IMR-90 (cell line): Measurements from ENCODE around the gene NMB. TPM values are rescaled to one million over a fixed set of nuclear protein-coding genes. Genes with fewer than 3 reads are reported as not detected.
"Not testable (repeated sequence)": the region's sequence is repeated elsewhere in the genome, so short reads cannot be mapped to it uniquely, and the experiment has no call there.

ENCODE experiments used
- ATAC-seq: fragments of 200-7000 bp; cut with Tn5 transposase; 2 replicates; pipeline ENCODE4 v1.9.1; 2020; ENCODE audit warnings: low read depth, mild to moderate bottlenecking, moderate library complexity
- BruUV-seq: library from RNA; stranded (reverse); fragments of 400-500 nt; replicated peaks from 2 replicates; lab custom pipeline; 2021; lab: Mats Ljungman, UMichigan
- CTCF ChIA-PET: fragments of 300-600 bp; formaldehyde crosslinking; extraction: SDS; loops from one replicate; lab custom pipeline; 2021; ENCODE audit warnings: antibody characterized with exemption; lab: Yijun Ruan, JAX
- POLR2A ChIA-PET: fragments of 300-600 bp; sonication (Branson Sonifier 250); formaldehyde crosslinking; loops from one replicate; lab custom pipeline; 2022; ENCODE audit warnings: antibody characterized with exemption; ENCODE audit not compliant: unreplicated experiment; lab: Charles Lee
- DNase-seq: peaks from one replicate; pipeline ENCODE4 v3.0.0; 2013
- H2AFZ ChIP-seq: replicated peaks from 2 replicates; pipeline ENCODE3; 2013; ENCODE audit warnings: low read length, mild to moderate bottlenecking; ENCODE audit not compliant: poor library complexity
- H2AK5ac ChIP-seq: 2 replicates; pipeline ENCODE4 v1.6.1; 2013; ENCODE audit warnings: low read depth, low read length, inconsistent platforms
- H2AK9ac ChIP-seq: replicated peaks from 2 replicates; pipeline ENCODE3; 2013; ENCODE audit warnings: mild to moderate bottlenecking, low read depth, low read length, moderate library complexity; ENCODE audit not compliant: poor library complexity
- H2BK120ac ChIP-seq: 2 replicates; pipeline ENCODE4 v1.6.1; 2013; ENCODE audit warnings: low read depth, low read length, inconsistent platforms
- H2BK15ac ChIP-seq: 3 replicates; pipeline ENCODE4 v1.6.1; 2013; ENCODE audit warnings: low read depth, low read length, inconsistent platforms
- H2BK20ac ChIP-seq: 2 replicates; pipeline ENCODE4 v1.6.1; 2013; ENCODE audit warnings: low read depth, mild to moderate bottlenecking, inconsistent platforms, low read length, moderate library complexity
- H2BK5ac ChIP-seq: 2 replicates; pipeline ENCODE4 v1.6.1; 2013; ENCODE audit warnings: mild to moderate bottlenecking, low read depth, low read length, inconsistent platforms; ENCODE audit not compliant: poor library complexity, severe bottlenecking
- H3K14ac ChIP-seq: replicated peaks from 2 replicates; pipeline ENCODE4 v1.6.1; 2013; ENCODE audit warnings: low read depth, low read length, inconsistent platforms
- H3K18ac ChIP-seq: 2 replicates; pipeline ENCODE4 v1.6.1; 2013; ENCODE audit warnings: low read depth, low read length, control low read depth
- H3K23ac ChIP-seq: 2 replicates; pipeline ENCODE4 v1.6.1; 2013; ENCODE audit warnings: low read depth, low read length, inconsistent platforms
- H3K27ac ChIP-seq: 2 replicates; pipeline ENCODE4 v1.5.1; 2013; ENCODE audit warnings: mild to moderate bottlenecking, control low read depth, low read length; ENCODE audit not compliant: insufficient read depth
- H3K27me3 ChIP-seq: 2 replicates; pipeline ENCODE4 v1.6.1; 2013; ENCODE audit warnings: low read length; ENCODE audit not compliant: control insufficient read depth, insufficient read depth
- H3K36me3 ChIP-seq: 2 replicates; pipeline ENCODE4 v1.6.1; 2013; ENCODE audit warnings: low read length, mixed read lengths; ENCODE audit not compliant: control insufficient read depth, insufficient read depth
- H3K4ac ChIP-seq: 2 replicates; pipeline ENCODE4 v1.6.1; 2013; ENCODE audit warnings: low read depth, low read length, inconsistent platforms
- H3K4me1 ChIP-seq: 2 replicates; pipeline ENCODE4 v1.6.1; 2013; ENCODE audit warnings: low read length, mixed read lengths; ENCODE audit not compliant: control insufficient read depth, insufficient read depth
- H3K4me2 ChIP-seq: 2 replicates; pipeline ENCODE4 v1.6.1; 2013; ENCODE audit warnings: low read depth, mild to moderate bottlenecking, control low read depth, low read length, moderate library complexity
- H3K4me3 ChIP-seq: 2 replicates; pipeline ENCODE4 v1.5.1; 2013; ENCODE audit warnings: low read depth, mild to moderate bottlenecking, control low read depth, low read length, moderate library complexity; ENCODE audit not compliant: insufficient read depth
- H3K56ac ChIP-seq: 2 replicates; pipeline ENCODE4 v1.6.1; 2013; ENCODE audit warnings: low read length, inconsistent platforms; ENCODE audit not compliant: insufficient read depth; ENCODE audit errors: extremely low read depth
- H3K79me1 ChIP-seq, 2 experiments: 2 replicates each; pipeline ENCODE4 v1.6.1; 2013; ENCODE audit warnings: low read length in 2 of 2, inconsistent platforms in 1 of 2, low read depth in 1 of 2
- H3K9ac ChIP-seq: 2 replicates; pipeline ENCODE4 v1.6.1; 2013; ENCODE audit warnings: low read depth, low read length, control low read depth
- H3K9me1 ChIP-seq: 2 replicates; pipeline ENCODE4 v1.6.1; 2013; ENCODE audit warnings: low read length, inconsistent platforms; ENCODE audit not compliant: insufficient read depth
- H3K9me3 ChIP-seq: 2 replicates; pipeline ENCODE4 v1.6.1; 2013; ENCODE audit warnings: low read length; ENCODE audit not compliant: control insufficient read depth, insufficient read depth
- H4K20me1 ChIP-seq: 2 replicates; pipeline ENCODE4 v1.6.1; 2013; ENCODE audit warnings: low read length, inconsistent platforms; ENCODE audit not compliant: insufficient read depth
- H4K5ac ChIP-seq: 2 replicates; pipeline ENCODE4 v1.6.1; 2013; ENCODE audit warnings: mild to moderate bottlenecking, low read depth, low read length, control low read depth
- H4K8ac ChIP-seq, 2 experiments: 2 replicates each; pipeline ENCODE4 v1.6.1; 2013; ENCODE audit warnings: low read depth in 2 of 2, low read length in 2 of 2, control low read depth in 1 of 2, inconsistent platforms in 1 of 2
- H4K91ac ChIP-seq: 2 replicates; pipeline ENCODE4 v1.6.1; 2013; ENCODE audit warnings: low read depth, low read length, inconsistent platforms; ENCODE audit not compliant: insufficient read depth
- WGBS, 2 experiments: methylation state at CpG; one replicate each; pipeline versions ENCODE4 v1.1.5 to v1.1.7; 2013; ENCODE audit warnings: missing lambda C conversion rate in 2 of 2; ENCODE audit not compliant: insufficient read length in 1 of 2; ENCODE audit errors: extremely low coverage in 2 of 2; 5-methylcytosine and 5-hydroxymethylcytosine counted together
- dilution Hi-C: fragments of 300-500 bp; cut with HindIII; formaldehyde crosslinking; loops from one replicate; pipeline ENCODE4 v1.14.3; 2018; ENCODE audit warnings: low sequenced_read_pairs; ENCODE audit not compliant: unreplicated experiment
- in situ Hi-C: fragments of 300-500 bp; cut with MboI; formaldehyde crosslinking; loops from 3 replicates; pipeline ENCODE4 v1.14.3; 2019; ENCODE audit warnings: low sequenced_read_pairs, inconsistent platforms, mixed read lengths
- intact Hi-C: fragments of 100-400 bp; cut with micrococcal nuclease; formaldehyde crosslinking; loops from 2 replicates; pipeline ENCODE4 v1.10.0; 2022
- polyA plus RNA-seq, 3 experiments: library from polyadenylated mRNA; depleted of rRNA; stranded (reverse); fragments of >200 nt; gene quantifications; 2 replicates each; pipeline ENCODE4 v1.2.3, GENCODE V29; 2012; ENCODE audit warnings: low replicate concordance in 1 of 3
- total RNA-seq: library from RNA; depleted of rRNA; stranded (reverse); fragments of >200 nt; gene quantifications from 2 replicates; pipeline ENCODE4 v1.2.3, GENCODE V29; 2012

NMB gene
- total and polyA plus RNA-seq, 2 of the 4 experiments (the other 2 are of a cell fraction) = 1.3 to 3.8 TPM

- H2BK20ac ChIP-seq, H3K27ac ChIP-seq, H2BK5ac ChIP-seq, DNase-seq, H3K4me2 ChIP-seq, in situ Hi-C loops, H3K9ac ChIP-seq, CTCF ChIA-PET, H2BK120ac ChIP-seq, dilution Hi-C loops, H3K56ac ChIP-seq, H3K23ac ChIP-seq, H4K20me1 ChIP-seq, H3K9me3 ChIP-seq, H3K4me3 ChIP-seq, H3K4ac ChIP-seq, H2AFZ ChIP-seq, H4K91ac ChIP-seq, H3K14ac ChIP-seq, H3K4me1 ChIP-seq, BruUV-seq, H4K8ac ChIP-seq, H2AK5ac ChIP-seq, H2BK15ac ChIP-seq, H3K9me1 ChIP-seq, H3K27me3 ChIP-seq, H3K18ac ChIP-seq, H4K5ac ChIP-seq, intact Hi-C loops, ATAC-seq, H2AK9ac ChIP-seq: not testable (repeated sequence)
- POLR2A ChIA-PET = interaction anchor here (1.0 kb wide), 1 partner anchor 110 kb away, joined by 3 read pairs; no protein-coding TSS in a partner anchor
- Histone ChIP-seq H3K36me3 (peaks cover 66% of the 10 kb centered on the region), H3K79me1 (peaks cover 3 to 15% of the 10 kb centered on the region in 2 experiments; a peak in 2 of 4 replicates)
- WGBS, 2 experiments = 71% methylated on average over 2 of the region's 2 CpGs; no CpG with 5 or more reads in 1 of the 2 experiments
Observed at GRCh38 chr15:84642640-84643039, 15.4 kb downstream of the NMB start.

- H2AFZ ChIP-seq, H2AK9ac ChIP-seq, dilution Hi-C loops, H3K27ac ChIP-seq, H3K56ac ChIP-seq, H4K20me1 ChIP-seq, H3K14ac ChIP-seq, H2AK5ac ChIP-seq, H2BK15ac ChIP-seq, in situ Hi-C loops, H4K91ac ChIP-seq, BruUV-seq, H3K4me2 ChIP-seq, H3K4me3 ChIP-seq, H3K23ac ChIP-seq, H4K8ac ChIP-seq, H3K4me1 ChIP-seq, H4K5ac ChIP-seq, H2BK20ac ChIP-seq, H3K4ac ChIP-seq, H3K79me1 ChIP-seq, H3K27me3 ChIP-seq, ATAC-seq, H3K18ac ChIP-seq, DNase-seq, H2BK5ac ChIP-seq, CTCF ChIA-PET, H3K9ac ChIP-seq, intact Hi-C loops, H3K9me1 ChIP-seq, H2BK120ac ChIP-seq, H3K9me3 ChIP-seq: not testable (repeated sequence)
- POLR2A ChIA-PET = interaction anchor here (1.0 kb wide), 1 partner anchor 111 kb away, joined by 3 read pairs; no protein-coding TSS in a partner anchor
- peaks cover 65% of the 10 kb centered on the region for H3K36me3 ChIP-seq
- WGBS, 2 experiments = 100% methylated on average over 1 of the region's 9 CpGs; no CpG with 5 or more reads in 1 of the 2 experiments
Observed at GRCh38 chr15:84641871-84642270, 16.1 kb downstream of the NMB start.
